Muscle of leg (tissue), 11 donors: Measurements from ENCODE around the gene GANC. TPM values are rescaled to one million over a fixed set of nuclear protein-coding genes. Genes with fewer than 3 reads are reported as not detected.
"Not testable (repeated sequence)": the region's sequence is repeated elsewhere in the genome, so short reads cannot be mapped to it uniquely, and the experiment has no call there.

Experiments
- DNase-seq: peaks from one replicate; pipeline ENCODE4 v3.0.0; 2013
- H3K27ac ChIP-seq: one replicate; pipeline ENCODE4 v1.5.1; 2013; ENCODE audit warnings: mild to moderate bottlenecking, low read length, control low read depth
- H3K27me3 ChIP-seq: one replicate; pipeline ENCODE4 v1.6.1; 2013; ENCODE audit warnings: low read length; ENCODE audit not compliant: control insufficient read depth, insufficient read depth
- H3K36me3 ChIP-seq: one replicate; pipeline ENCODE4 v1.6.1; 2013; ENCODE audit warnings: low read length; ENCODE audit not compliant: control insufficient read depth, insufficient read depth
- H3K4me1 ChIP-seq: one replicate; pipeline ENCODE4 v1.6.1; 2013; ENCODE audit warnings: low read length; ENCODE audit not compliant: control insufficient read depth, insufficient read depth
- H3K4me3 ChIP-seq: one replicate; pipeline ENCODE4 v1.5.1; 2013; ENCODE audit warnings: low read length, control low read depth
- H3K9me3 ChIP-seq: replicated peaks from 2 replicates; pipeline ENCODE4 v1.6.1; 2013; ENCODE audit warnings: low read depth, low read length; ENCODE audit not compliant: control insufficient read depth
- WGBS: methylation state at CpG from one replicate; pipeline ENCODE4 v1.1.5; 2013; ENCODE audit warnings: missing lambda C conversion rate; ENCODE audit not compliant: insufficient coverage; 5-methylcytosine and 5-hydroxymethylcytosine counted together
- polyA plus RNA-seq, 8 donors: library from polyadenylated mRNA; unstranded; fragments of 120-200 nt; gene quantifications; one replicate each; pipeline versions ENCODE4 v1.2.1 to v1.2.3, GENCODE V29; 2013; ENCODE audit warnings: inconsistent platforms in 1 of 8, low replicate concordance in 1 of 8; ENCODE audit not compliant: insufficient read length in 8 of 8, insufficient read depth in 1 of 8
- total RNA-seq: library from RNA; stranded (reverse); fragments of 120-200 nt; gene quantifications from one replicate; pipeline ENCODE4 v1.2.4, GENCODE V29; 2013

GANC gene
- total and polyA plus RNA-seq, 9 donors: 11.7 to 18.0 (median 14.1) TPM

DNA sequence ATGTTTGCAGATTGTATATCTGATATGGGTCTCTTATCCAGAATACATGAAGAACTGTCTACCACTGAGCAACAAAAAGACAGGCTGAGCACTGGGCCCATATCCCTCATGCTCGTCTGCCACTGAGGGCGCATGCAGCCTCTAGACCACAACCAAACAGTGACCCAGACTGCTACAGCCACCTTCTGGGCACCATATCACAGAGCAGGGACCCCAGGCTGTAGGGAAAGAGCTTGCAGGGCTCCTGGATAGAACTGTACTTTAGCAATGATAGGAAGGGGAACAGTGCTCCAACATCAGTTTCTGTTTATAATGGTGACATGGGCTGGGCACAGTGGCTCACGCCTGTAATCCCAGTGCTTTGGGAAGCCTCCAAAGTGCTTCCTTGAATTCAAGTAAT, 40.5 kb downstream of the GANC start:
- WGBS: no CpG with 5 or more reads among the region's 3 CpGs
- no peak for DNase-seq
- Histone ChIP-seq H3K9me3 (no peaks in the 10 kb centered on the region), H3K36me3 (peaks cover 10% of the 10 kb centered on the region), H3K4me3 (no peak overlapping the region), H3K27ac (no peak overlapping the region), H3K27me3 (no peaks in the 10 kb centered on the region), H3K4me1 (no peaks in the 10 kb centered on the region)

DNA sequence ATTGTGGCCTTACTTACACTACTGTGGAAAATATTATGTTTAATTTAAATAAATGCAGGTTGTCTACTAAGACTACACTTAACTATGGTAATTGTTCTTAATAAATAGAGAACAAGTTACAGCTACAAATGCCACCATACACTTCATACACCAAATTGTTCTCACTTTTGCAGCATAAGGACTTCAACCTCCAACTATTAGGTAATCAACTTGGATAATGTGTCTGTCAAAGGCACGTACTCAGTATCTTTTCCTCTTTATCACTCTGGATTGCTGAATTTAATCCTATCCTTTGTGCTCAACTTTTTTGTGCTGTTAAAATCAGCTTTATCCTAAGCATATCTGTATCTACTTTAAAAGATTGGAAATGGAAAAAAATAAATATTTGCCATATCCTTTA, 41.8 kb downstream of the GANC start:
- WGBS: no CpG with 5 or more reads among the region's 1 CpG
- Histone ChIP-seq H3K9me3 (no peaks in the 10 kb centered on the region), H3K4me1 (no peaks in the 10 kb centered on the region), H3K4me3 (no peak overlapping the region), H3K36me3 (peaks cover 10% of the 10 kb centered on the region), H3K27me3 (no peaks in the 10 kb centered on the region), H3K27ac (no peak overlapping the region)
- no peak for DNase-seq

DNA sequence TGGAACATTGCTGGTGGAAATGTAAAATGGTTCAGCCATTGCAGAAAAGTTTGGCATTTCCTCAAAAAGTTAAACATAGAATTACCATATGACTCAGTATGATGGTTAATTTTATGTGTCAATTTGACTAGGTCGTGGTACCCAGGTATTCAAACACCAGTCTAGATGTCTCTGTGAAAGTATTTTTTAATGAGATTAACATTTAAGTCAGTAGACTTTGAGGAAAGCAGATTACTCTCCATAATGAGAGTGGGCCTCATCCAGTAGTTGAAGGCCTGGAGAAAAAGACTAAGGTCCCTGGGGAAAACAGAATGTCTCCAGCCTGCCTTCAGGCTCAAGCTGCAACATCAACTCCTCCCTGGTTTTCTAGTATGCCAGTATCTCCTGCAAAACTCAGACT, 42.5 kb downstream of the GANC start:
- no peaks in the 10 kb centered on the region for H3K9me3 ChIP-seq
- no peaks in the 10 kb centered on the region for H3K27me3 ChIP-seq
- WGBS: no CpG with 5 or more reads among the region's 1 CpG
- no peak overlapping the region for H3K27ac ChIP-seq
- H3K4me3 ChIP-seq: no peak overlapping the region
- no peak for DNase-seq
- peaks cover 9% of the 10 kb centered on the region for H3K36me3 ChIP-seq
- no peaks in the 10 kb centered on the region for H3K4me1 ChIP-seq

GRCh38 chr15:42316282-42316805, 43.3 kb downstream of the GANC start:
- not testable (repeated sequence) for H3K4me1 ChIP-seq, H3K4me3 ChIP-seq, H3K27me3 ChIP-seq, H3K36me3 ChIP-seq, H3K27ac ChIP-seq, DNase-seq, H3K9me3 ChIP-seq
- WGBS: 52% methylated on average over 3 of the region's 11 CpGs

DNA sequence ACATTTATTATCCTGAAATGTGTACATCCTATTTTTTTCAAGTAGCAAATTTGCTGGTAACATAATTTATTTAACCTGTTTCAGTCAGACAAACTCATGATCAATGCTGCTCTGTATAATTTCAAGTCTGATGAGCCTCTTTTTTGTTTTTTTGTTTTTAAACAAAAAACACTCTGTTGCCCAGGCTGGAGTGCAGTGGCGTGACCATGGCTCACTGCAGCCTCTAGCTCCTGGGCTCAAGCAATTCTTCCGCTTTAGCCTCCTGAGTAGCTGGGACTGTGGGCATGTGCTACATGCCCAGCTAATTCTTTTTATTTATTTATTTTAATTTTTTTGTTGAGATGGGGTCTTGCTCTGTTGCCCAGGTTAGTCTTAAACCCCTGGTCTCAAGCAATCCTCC, 46.2 kb downstream of the GANC start:
- H3K4me1 ChIP-seq: no peaks in the 10 kb centered on the region
- peaks cover 15% of the 10 kb centered on the region for H3K36me3 ChIP-seq
- H3K27ac ChIP-seq: no peak overlapping the region
- H3K9me3 ChIP-seq: no peaks in the 10 kb centered on the region
- no peak overlapping the region for H3K4me3 ChIP-seq
- DNase-seq: no peak
- WGBS: 100% methylated on average over 1 of the region's 2 CpGs
- H3K27me3 ChIP-seq: no peaks in the 10 kb centered on the region

DNA sequence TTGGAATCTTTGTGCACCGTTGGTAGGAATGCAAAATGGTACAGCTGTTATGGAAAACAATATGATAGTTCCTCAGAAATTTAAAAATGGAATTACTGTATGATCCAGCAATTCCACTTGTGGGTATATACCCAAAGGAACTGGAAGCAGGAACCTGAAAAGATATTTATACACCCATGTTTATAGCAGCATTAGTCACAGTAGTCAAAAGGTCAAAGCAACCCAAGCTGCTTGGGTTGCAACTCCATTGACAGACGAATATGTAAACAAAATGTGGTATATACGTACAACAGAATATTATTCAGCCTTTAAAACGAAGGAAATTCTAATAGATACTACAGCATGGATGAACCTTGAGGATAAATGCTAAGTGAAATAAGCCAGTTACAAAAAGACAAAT, 51.3 kb downstream of the GANC start:
- no peaks in the 10 kb centered on the region for H3K9me3 ChIP-seq
- H3K4me1 ChIP-seq: no peaks in the 10 kb centered on the region
- no peak overlapping the region for H3K4me3 ChIP-seq
- no peak for DNase-seq
- WGBS: no CpG with 5 or more reads among the region's 4 CpGs
- H3K36me3 ChIP-seq: peaks cover 20% of the 10 kb centered on the region
- H3K27ac ChIP-seq: no peak overlapping the region
- no peaks in the 10 kb centered on the region for H3K27me3 ChIP-seq

GRCh38 chr15:42329161-42329560, 56.2 kb downstream of the GANC start:
- H3K4me3 ChIP-seq: no peak overlapping the region
- H3K27me3 ChIP-seq: no peaks in the 10 kb centered on the region
- 60% methylated on average over 1 of the region's 2 CpGs for WGBS
- H3K36me3 ChIP-seq: peaks cover 5% of the 10 kb centered on the region
- H3K9me3 ChIP-seq: no peaks in the 10 kb centered on the region
- DNase-seq: no peak
- H3K4me1 ChIP-seq: peaks cover 2% of the 10 kb centered on the region
- H3K27ac ChIP-seq: no peak overlapping the region

- WGBS: no CpG with 5 or more reads among the region's 2 CpGs
- no peak for DNase-seq
- Histone ChIP-seq H3K36me3 (peaks cover 5% of the 10 kb centered on the region), H3K4me1 (peaks cover 2% of the 10 kb centered on the region), H3K27ac (peak overlapping the region; percentile 42), H3K27me3 (no peaks in the 10 kb centered on the region), H3K4me3 (no peak overlapping the region), H3K9me3 (peaks cover 2% of the 10 kb centered on the region)
These were observed 57.0 kb downstream of the GANC start for GRCh38 chr15:42329992-42330391.

GRCh38 chr15:42331235-42331634, 58.2 kb downstream of the GANC start:
- peak overlapping the region; percentile 84 for H3K27ac ChIP-seq
- peaks cover 2% of the 10 kb centered on the region for H3K4me1 ChIP-seq
- peaks cover 6% of the 10 kb centered on the region for H3K9me3 ChIP-seq
- H3K27me3 ChIP-seq: no peaks in the 10 kb centered on the region
- no peak overlapping the region for H3K4me3 ChIP-seq
- peaks cover 4% of the 10 kb centered on the region for H3K36me3 ChIP-seq
- no CpG with 5 or more reads among the region's 3 CpGs for WGBS
- peak; percentile 71 for DNase-seq

DNA sequence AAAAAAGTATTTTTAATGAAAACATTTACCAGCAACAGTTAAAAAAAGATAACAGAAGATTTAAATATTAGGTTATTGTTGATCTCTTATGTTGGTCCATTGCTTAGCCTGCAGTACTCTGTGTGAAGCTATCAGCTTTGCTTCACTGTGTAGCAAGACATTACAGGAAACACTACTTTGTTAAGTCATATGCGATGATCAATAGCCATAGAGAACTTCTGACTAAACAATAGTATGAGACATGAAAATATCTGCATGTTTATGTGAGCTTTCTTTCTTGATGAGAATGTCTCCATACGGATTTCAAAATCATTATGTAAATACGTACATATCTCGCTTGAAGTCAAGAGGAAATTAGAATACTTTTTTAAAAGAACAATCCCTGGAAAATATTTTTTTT, 59.3 kb downstream of the GANC start:
- peaks cover 2% of the 10 kb centered on the region for H3K4me1 ChIP-seq
- H3K27ac ChIP-seq: no peak overlapping the region
- DNase-seq: no peak
- no peak overlapping the region for H3K4me3 ChIP-seq
- peaks cover 7% of the 10 kb centered on the region for H3K9me3 ChIP-seq
- no peaks in the 10 kb centered on the region for H3K36me3 ChIP-seq
- H3K27me3 ChIP-seq: no peaks in the 10 kb centered on the region
- no CpG with 5 or more reads among the region's 4 CpGs for WGBS

DNA sequence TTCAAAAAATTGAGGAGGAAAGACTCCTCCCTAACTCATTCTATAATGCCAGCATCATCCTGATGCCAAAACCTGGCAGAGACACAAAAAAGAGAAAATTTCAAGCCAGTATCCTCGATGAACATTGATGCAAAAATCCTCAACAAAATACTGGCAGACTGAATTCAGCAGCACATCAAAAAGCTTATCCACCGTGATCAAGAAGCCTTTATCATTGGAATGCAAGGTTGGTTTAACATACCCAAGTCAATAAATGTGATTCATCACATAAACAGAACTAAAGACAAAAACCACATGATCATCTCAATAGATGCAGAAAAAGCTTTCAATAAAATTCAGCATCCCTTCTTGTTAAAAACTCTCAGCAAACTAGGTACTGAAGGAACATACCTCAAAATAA, 62.1 kb downstream of the GANC start:
- peaks cover 3% of the 10 kb centered on the region for H3K36me3 ChIP-seq
- H3K4me3 ChIP-seq: no peak overlapping the region
- H3K9me3 ChIP-seq: peaks cover 7% of the 10 kb centered on the region
- H3K4me1 ChIP-seq: peaks cover 2% of the 10 kb centered on the region
- DNase-seq: no peak
- no CpG with 5 or more reads among the region's 2 CpGs for WGBS
- no peak overlapping the region for H3K27ac ChIP-seq
- H3K27me3 ChIP-seq: no peaks in the 10 kb centered on the region
